ENCODE data around the gene TTC21B. TPM values are rescaled to one million over a fixed set of nuclear protein-coding genes. Genes with fewer than 3 reads are reported as not detected.
A peak's percentile ranks its signal among the peaks of the same experiment; 100 is the strongest.

The TTC21B gene
- total and polyA plus RNA-seq, 8 donors, result 3.3 to 78.6 (median 11.8) TPM

GRCh38 chr2:165857876-165858275 lies 95.7 kb downstream of the TTC21B start:
- DNase-seq, result peak in 1 of 2 donors; percentile 17
- Histone ChIP-seq H3K4me3 (no peak overlapping the region), H3K27me3 (no peaks in the 10 kb centered on the region), H3K9me3 (peaks cover 0 to 23% (median 8%) of the 10 kb centered on the region in 4 donors), H3K36me3 (no peaks in the 10 kb centered on the region), H3K4me1 (no peaks in the 10 kb centered on the region), H3K27ac (no peak overlapping the region)
- TF ChIP-seq POLR2AphosphoS5 (IDR thresholded peaks at IDR 0.05) (no peak), POLR2A (IDR thresholded peaks at IDR 0.05) (no peak), EP300 (IDR thresholded peaks at IDR 0.05) (no peak)
- TF ChIP-seq, protein P1, sequence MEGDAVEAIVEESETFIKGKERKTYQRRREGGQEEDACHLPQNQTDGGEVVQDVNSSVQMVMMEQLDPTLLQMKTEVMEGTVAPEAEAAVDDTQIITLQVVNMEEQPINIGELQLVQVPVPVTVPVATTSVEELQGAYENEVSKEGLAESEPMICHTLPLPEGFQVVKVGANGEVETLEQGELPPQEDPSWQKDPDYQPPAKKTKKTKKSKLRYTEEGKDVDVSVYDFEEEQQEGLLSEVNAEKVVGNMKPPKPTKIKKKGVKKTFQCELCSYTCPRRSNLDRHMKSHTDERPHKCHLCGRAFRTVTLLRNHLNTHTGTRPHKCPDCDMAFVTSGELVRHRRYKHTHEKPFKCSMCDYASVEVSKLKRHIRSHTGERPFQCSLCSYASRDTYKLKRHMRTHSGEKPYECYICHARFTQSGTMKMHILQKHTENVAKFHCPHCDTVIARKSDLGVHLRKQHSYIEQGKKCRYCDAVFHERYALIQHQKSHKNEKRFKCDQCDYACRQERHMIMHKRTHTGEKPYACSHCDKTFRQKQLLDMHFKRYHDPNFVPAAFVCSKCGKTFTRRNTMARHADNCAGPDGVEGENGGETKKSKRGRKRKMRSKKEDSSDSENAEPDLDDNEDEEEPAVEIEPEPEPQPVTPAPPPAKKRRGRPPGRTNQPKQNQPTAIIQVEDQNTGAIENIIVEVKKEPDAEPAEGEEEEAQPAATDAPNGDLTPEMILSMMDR (IDR thresholded peaks at IDR 0.05), result no peak
- intact Hi-C loops (cut with DNase I; ENCODE audit: low total_unique reads), result no loop called here
- WGBS, 5 donors, result 37 to 85% (median 81%) methylated on average over 1 of the region's 1 CpG

- TF ChIP-seq, protein P1 (IDR thresholded peaks at IDR 0.05), result no peak
- TF ChIP-seq POLR2AphosphoS5 (IDR thresholded peaks at IDR 0.05), result no peak
- TF ChIP-seq POLR2A (IDR thresholded peaks at IDR 0.05), result no peak
- TF ChIP-seq EP300 (IDR thresholded peaks at IDR 0.05), result no peak
- Histone ChIP-seq H3K4me1 (no peaks in the 10 kb centered on the region), H3K27me3 (no peaks in the 10 kb centered on the region), H3K27ac (no peak overlapping the region), H3K36me3 (no peaks in the 10 kb centered on the region), H3K4me3 (no peak overlapping the region), H3K9me3 (peaks cover 0 to 28% (median 15%) of the 10 kb centered on the region in 4 donors)
- no peak for DNase-seq
- intact Hi-C loops (cut with DNase I; ENCODE audit: low total_unique reads), result no loop called here
These were observed 101.2 kb downstream of the TTC21B start for GRCh38 chr2:165852394-165852793.

DNA sequence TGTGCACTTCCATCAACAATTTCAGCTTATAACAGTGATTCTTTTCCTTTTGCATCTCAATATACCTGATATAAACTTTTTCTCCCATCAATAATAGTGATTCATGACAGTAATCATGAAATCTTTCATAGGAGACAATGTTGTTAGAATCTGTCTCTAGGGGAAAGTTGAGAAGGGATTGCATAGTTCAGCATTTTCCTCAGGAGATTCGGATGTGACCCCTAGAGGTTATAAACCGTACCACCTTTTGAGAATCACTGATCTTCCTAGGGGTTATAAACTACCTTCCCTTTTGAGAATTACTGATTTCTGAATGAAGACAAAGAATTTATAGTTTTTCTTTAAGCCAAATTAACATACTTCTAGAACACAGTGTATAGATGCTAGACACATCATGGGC lies 106.6 kb downstream of the TTC21B start:
- TF ChIP-seq EP300 (IDR thresholded peaks at IDR 0.05), result no peak

DNA sequence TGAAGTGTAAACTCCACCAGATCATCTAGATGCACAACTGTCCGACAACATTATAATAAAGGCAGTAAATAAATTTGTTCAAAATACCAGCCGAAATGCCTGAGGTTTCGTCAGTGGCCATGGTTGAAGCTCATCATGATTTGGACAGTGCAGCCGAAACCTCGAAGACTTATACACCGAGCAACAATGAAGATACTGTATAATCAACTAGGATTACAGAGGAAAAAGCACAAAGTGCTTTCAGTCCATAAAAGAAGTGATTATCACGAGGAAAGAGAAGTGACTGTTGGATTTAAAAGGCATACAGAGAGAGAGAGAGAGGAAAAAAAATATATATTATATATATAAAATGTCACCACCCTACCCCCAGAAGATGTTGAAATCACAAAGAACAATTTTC lies 107.5 kb downstream of the TTC21B start:
- Histone ChIP-seq H3K36me3 (no peaks in the 10 kb centered on the region), H3K4me1 (no peaks in the 10 kb centered on the region), H3K4me3 (no peak overlapping the region), H3K27ac (no peak overlapping the region), H3K9me3 (peaks cover 0 to 10% (median 3%) of the 10 kb centered on the region in 4 donors), H3K27me3 (no peaks in the 10 kb centered on the region)
- WGBS, 5 donors, result 91 to 94% (median 93%) methylated on average over 7 of the region's 7 CpGs
- intact Hi-C loops (cut with DNase I; ENCODE audit: low total_unique reads), result no loop called here
- TF ChIP-seq POLR2AphosphoS5 (IDR thresholded peaks at IDR 0.05) (no peak), EP300 (IDR thresholded peaks at IDR 0.05) (no peak), POLR2A (IDR thresholded peaks at IDR 0.05) (no peak)
- TF ChIP-seq, protein P1 (IDR thresholded peaks at IDR 0.05), result no peak
- no peak for DNase-seq

More for the DNA sequence above, 106.6 kb downstream of the TTC21B start:
- intact Hi-C loops (cut with DNase I; ENCODE audit: low total_unique reads), result no loop called here
- DNase-seq, result no peak
- H3K4me3 ChIP-seq, result no peak overlapping the region
- no peaks in the 10 kb centered on the region for H3K27me3 ChIP-seq
- peaks cover 0 to 11% (median 5%) of the 10 kb centered on the region in 4 donors for H3K9me3 ChIP-seq
- WGBS, 5 donors, result 62 to 86% (median 77%) methylated on average over 2 of the region's 2 CpGs
- H3K27ac ChIP-seq, result no peak overlapping the region
- no peaks in the 10 kb centered on the region for H3K36me3 ChIP-seq
- H3K4me1 ChIP-seq, result no peaks in the 10 kb centered on the region

DNA sequence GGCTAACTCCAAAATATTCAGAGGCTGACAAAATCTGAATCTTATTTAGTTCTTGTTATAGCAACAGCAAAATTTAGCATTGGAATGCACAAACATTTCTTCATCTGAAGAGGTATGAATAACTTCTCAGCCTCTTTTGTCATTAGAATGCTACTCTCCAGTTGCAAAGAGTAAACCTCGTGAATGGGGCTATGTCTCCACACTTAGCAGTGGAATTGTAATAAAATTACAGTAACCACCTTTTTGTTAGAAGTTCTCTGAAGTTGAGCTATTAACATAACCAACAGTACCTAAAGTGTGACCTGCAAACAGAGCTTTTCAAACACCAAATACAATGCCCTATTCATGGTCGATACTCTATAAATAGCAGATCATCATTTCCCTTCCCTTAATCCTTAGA lies 109.4 kb downstream of the TTC21B start:
- Histone ChIP-seq H3K9me3 (peaks cover 0 to 2% (median 0%) of the 10 kb centered on the region in 4 donors), H3K4me1 (no peaks in the 10 kb centered on the region), H3K4me3 (no peak overlapping the region), H3K27ac (no peak overlapping the region), H3K27me3 (no peaks in the 10 kb centered on the region), H3K36me3 (no peaks in the 10 kb centered on the region)
- intact Hi-C loops (cut with DNase I; ENCODE audit: low total_unique reads), result no loop called here
- DNase-seq, result no peak
- TF ChIP-seq POLR2A (IDR thresholded peaks at IDR 0.05) (no peak), EP300 (IDR thresholded peaks at IDR 0.05) (no peak), POLR2AphosphoS5 (IDR thresholded peaks at IDR 0.05) (no peak)
- TF ChIP-seq, protein P1 (IDR thresholded peaks at IDR 0.05), result no peak
- WGBS, 5 donors, result 22 to 48% (median 31%) methylated on average over 2 of the region's 2 CpGs

Measured in stomach (tissue), 9 donors.